Measurements from ENCODE around the gene SLC22A23.

The SLC22A23 gene

DNA sequence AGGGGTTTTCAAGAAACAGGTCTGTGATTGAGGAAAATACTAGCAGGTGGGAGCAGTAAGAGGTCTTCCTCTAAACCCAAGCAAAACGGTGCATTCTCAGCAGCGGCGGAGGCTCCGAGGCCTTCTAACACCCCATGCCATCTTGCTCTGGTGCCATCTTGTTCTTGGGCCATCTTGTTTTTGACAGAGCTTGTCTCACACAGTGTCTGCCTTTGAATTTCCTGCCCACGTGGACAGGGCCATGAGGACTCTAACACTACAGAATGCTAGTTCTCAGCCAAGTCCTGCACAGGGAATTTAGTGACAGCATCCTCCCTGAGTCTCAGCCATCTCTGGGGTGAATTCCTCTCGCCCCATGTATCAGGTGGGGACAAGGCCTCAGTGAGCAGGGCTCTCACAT lies 121.7 kb downstream of the SLC22A23 start:
- H3K27me3 ChIP-seq (ENCODE audit: control insufficient read depth, insufficient read depth, low read length) = no peaks in the 10 kb centered on the region
- no peak overlapping the region for H3K9ac ChIP-seq (ENCODE audit: low read length)
- no peaks in the 10 kb centered on the region for H3K36me3 ChIP-seq (ENCODE audit: control insufficient read depth, insufficient read depth, low read length)
- H3K4me1 ChIP-seq (ENCODE audit: control insufficient read depth, insufficient read depth, low read length) = peaks cover 27% of the 10 kb centered on the region
- H3K27ac ChIP-seq (ENCODE audit: low read depth, low read length) = peak overlapping the region; percentile 22
- H3K4me3 ChIP-seq (ENCODE audit: low read length) = no peak overlapping the region

DNA sequence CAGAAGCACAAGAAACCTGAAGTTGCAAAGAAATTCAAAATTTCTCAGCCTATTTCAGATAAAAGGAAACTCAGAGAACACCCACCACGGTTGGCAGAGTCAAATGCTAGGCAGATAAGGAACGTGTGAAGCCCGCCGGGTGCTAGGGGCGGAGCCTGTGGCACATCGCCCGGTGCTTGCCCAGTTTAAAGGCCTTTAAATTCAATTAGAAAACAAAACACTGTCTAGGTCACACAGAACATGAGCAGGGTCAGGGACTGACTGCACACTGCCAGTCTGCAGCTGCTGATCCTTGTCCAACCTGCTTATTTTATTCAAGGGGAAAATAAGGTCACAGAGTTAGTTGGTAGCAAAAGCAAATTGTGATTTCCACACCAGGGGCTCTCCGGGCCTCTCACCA lies 122.3 kb downstream of the SLC22A23 start:
- Histone ChIP-seq H3K4me3 (ENCODE audit: low read length) (no peak overlapping the region), H3K27ac (ENCODE audit: low read depth, low read length) (peak overlapping the region; percentile 14), H3K4me1 (ENCODE audit: control insufficient read depth, insufficient read depth, low read length) (peaks cover 30% of the 10 kb centered on the region), H3K36me3 (ENCODE audit: control insufficient read depth, insufficient read depth, low read length) (no peaks in the 10 kb centered on the region), H3K27me3 (ENCODE audit: control insufficient read depth, insufficient read depth, low read length) (no peaks in the 10 kb centered on the region), H3K9ac (ENCODE audit: low read length) (no peak overlapping the region)

DNA sequence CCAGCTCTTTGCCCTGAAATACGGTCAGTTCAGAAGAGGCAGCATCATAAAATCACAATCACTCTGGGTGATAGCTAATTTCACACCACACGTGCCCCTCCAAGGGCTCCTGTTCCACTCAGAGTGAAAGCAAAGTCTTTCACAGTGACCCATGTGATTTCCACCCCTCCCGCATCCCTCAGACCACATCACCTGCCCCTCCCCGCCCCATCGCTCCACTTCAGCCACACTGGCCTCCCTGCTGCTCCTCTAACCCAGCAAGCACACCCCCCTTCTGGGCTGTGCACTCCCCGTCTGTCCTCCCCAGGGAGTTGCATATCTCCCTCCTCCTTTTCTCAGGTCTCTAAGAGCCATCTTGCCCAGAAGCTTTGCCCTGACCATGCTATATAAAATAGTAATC lies 123.6 kb downstream of the SLC22A23 start:
- Histone ChIP-seq H3K27ac (ENCODE audit: low read depth, low read length) (no peak overlapping the region), H3K9ac (ENCODE audit: low read length) (no peak overlapping the region), H3K27me3 (ENCODE audit: control insufficient read depth, insufficient read depth, low read length) (no peaks in the 10 kb centered on the region), H3K4me1 (ENCODE audit: control insufficient read depth, insufficient read depth, low read length) (peaks cover 36% of the 10 kb centered on the region), H3K4me3 (ENCODE audit: low read length) (no peak overlapping the region), H3K36me3 (ENCODE audit: control insufficient read depth, insufficient read depth, low read length) (no peaks in the 10 kb centered on the region)

DNA sequence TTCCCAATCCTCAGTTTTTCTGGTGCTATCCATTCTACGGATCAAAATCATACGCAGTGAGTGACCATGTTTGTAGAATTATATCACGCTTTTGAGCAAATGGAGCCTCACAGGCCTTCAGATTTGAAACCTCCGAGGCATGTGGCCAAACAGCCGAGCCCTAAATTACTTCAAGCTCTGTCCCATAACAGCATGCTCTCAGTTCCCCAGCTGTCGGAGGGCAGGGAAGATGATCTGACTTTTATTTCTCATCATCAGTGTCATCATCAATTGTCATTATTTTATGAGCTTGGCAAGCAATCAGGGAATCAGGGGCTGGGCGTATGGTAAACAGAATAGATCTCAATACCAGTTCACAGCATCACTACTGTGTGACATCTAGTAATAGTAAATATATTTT lies 124.9 kb downstream of the SLC22A23 start:
- H3K4me3 ChIP-seq (ENCODE audit: low read length) = no peak overlapping the region
- peaks cover 33% of the 10 kb centered on the region for H3K4me1 ChIP-seq (ENCODE audit: control insufficient read depth, insufficient read depth, low read length)
- no peaks in the 10 kb centered on the region for H3K36me3 ChIP-seq (ENCODE audit: control insufficient read depth, insufficient read depth, low read length)
- H3K9ac ChIP-seq (ENCODE audit: low read length) = no peak overlapping the region
- H3K27ac ChIP-seq (ENCODE audit: low read depth, low read length) = peak overlapping the region; percentile 67
- no peaks in the 10 kb centered on the region for H3K27me3 ChIP-seq (ENCODE audit: control insufficient read depth, insufficient read depth, low read length)

DNA sequence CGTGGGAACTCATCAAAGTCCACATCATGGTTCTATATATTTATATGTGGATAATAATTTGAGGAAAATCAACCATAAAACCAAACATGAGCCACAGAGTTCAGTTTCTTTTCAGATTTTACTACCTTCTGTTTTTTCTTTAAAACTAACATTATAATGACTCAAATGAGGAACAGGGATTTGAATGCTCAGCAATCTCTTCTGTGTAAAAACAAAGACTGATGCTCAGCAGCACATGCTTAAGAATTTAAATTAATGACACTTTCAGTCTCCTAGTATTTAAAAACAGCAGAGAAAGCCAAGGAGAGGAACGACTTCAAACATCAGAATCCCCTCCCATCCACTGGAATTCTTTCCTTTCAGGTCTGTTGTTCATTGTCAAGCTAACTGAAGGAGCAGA lies 125.4 kb downstream of the SLC22A23 start:
- Histone ChIP-seq H3K27me3 (ENCODE audit: control insufficient read depth, insufficient read depth, low read length) (no peaks in the 10 kb centered on the region), H3K4me1 (ENCODE audit: control insufficient read depth, insufficient read depth, low read length) (peaks cover 34% of the 10 kb centered on the region), H3K4me3 (ENCODE audit: low read length) (no peak overlapping the region), H3K27ac (ENCODE audit: low read depth, low read length) (peak overlapping the region; percentile 67), H3K9ac (ENCODE audit: low read length) (no peak overlapping the region), H3K36me3 (ENCODE audit: control insufficient read depth, insufficient read depth, low read length) (no peaks in the 10 kb centered on the region)

DNA sequence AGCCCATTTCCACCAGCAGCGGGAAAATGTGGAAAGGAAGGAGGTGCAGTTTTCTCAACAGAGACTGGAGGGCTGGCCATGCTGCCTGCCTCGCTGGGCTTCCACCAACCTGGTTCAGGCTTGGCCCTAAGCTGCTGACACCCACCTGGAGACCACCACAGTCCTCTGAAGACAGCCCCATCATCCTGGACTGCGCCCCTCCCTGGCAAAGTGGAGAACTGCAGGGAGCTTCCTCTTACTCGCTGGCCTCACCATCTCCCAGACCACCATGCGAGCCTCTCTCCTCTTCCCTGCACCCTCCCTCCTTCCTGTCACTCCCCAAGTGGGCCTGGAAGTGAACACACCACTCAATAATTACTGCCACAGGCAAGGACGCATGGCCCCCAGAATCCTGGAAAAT lies 126.7 kb downstream of the SLC22A23 start:
- Histone ChIP-seq H3K36me3 (ENCODE audit: control insufficient read depth, insufficient read depth, low read length) (no peaks in the 10 kb centered on the region), H3K9ac (ENCODE audit: low read length) (no peak overlapping the region), H3K4me3 (ENCODE audit: low read length) (no peak overlapping the region), H3K27ac (ENCODE audit: low read depth, low read length) (peak overlapping the region; percentile 45), H3K27me3 (ENCODE audit: control insufficient read depth, insufficient read depth, low read length) (no peaks in the 10 kb centered on the region), H3K4me1 (ENCODE audit: control insufficient read depth, insufficient read depth, low read length) (peaks cover 42% of the 10 kb centered on the region)

DNA sequence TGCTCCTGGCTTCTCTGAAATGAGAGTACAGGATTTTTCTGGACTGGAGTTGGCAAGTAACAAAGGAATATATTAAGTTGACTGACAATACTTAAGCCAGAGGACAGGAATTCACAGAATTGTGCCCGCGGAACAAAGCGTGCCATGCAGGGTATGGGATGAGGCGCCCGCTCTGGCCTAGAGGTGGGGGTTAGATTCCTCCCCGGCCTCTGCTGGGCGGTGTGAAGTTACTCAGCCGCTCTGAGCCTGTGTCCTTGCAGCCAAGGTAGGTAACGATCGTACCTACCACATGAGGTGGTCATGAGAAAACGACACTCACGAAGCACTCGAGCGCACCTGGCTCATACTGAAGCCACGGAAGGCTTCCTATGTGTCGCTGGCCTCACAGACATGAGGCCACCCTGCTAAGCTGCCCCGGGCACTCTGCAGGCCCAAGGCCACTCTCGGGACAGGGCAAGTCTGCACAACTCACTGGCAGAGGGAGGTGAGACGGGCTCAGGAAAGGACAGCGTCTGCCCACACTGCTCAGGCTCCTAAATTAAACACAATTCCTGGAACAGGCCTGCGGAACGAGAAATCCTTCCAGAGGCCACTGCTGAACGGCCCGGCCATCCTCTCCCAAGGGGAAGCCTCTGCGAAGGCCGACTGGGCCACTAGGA lies 127.3 kb downstream of the SLC22A23 start:
- Histone ChIP-seq H3K9ac (ENCODE audit: low read length) (no peak overlapping the region), H3K36me3 (ENCODE audit: control insufficient read depth, insufficient read depth, low read length) (no peaks in the 10 kb centered on the region), H3K27me3 (ENCODE audit: control insufficient read depth, insufficient read depth, low read length) (no peaks in the 10 kb centered on the region), H3K4me1 (ENCODE audit: control insufficient read depth, insufficient read depth, low read length) (peaks cover 39% of the 10 kb centered on the region), H3K27ac (ENCODE audit: low read depth, low read length) (peak overlapping the region; percentile 45), H3K4me3 (ENCODE audit: low read length) (no peak overlapping the region)

DNA sequence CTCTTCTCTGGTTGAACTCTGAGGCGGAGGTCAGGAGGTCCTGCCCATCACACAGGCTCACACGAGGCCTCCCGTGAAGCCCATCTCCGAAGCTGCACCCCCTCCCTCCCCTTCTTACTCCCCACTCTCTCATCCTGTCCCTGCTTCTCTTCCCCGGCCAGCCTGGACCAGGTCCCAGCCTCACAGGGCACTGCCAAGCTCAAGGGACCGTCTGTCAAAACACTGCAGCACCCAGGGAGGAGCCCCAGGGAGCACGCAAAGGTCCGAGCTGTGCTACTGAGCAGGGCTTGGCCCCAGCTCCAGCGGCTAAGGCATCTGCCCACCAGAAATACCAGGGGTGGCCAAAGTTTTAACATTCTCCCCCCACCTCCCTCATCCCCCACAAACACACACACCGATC lies 128.1 kb downstream of the SLC22A23 start:
- Histone ChIP-seq H3K36me3 (ENCODE audit: control insufficient read depth, insufficient read depth, low read length) (no peaks in the 10 kb centered on the region), H3K4me3 (ENCODE audit: low read length) (no peak overlapping the region), H3K4me1 (ENCODE audit: control insufficient read depth, insufficient read depth, low read length) (peaks cover 41% of the 10 kb centered on the region), H3K27ac (ENCODE audit: low read depth, low read length) (peak overlapping the region; percentile 18), H3K27me3 (ENCODE audit: control insufficient read depth, insufficient read depth, low read length) (no peaks in the 10 kb centered on the region), H3K9ac (ENCODE audit: low read length) (no peak overlapping the region)

DNA sequence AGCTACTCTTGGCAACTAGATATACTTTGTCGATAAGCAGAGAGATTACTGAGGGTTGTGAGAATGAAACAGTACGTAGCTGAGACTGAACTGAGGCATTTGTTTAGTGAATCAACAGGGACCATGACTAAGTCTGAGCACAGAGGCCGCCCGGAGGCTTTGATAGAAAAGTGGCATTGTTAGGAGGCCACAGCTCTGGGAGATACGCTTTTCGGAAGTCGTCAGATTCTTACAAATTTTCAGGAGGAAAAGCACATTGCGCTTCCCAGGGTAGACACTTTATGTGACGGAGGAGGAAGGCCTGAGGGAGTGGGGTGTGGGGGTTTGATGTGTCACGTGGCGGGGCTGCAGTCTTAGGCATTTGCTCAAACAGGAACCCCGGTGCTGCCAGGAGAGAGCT lies 128.7 kb downstream of the SLC22A23 start:
- no peaks in the 10 kb centered on the region for H3K36me3 ChIP-seq (ENCODE audit: control insufficient read depth, insufficient read depth, low read length)
- H3K27ac ChIP-seq (ENCODE audit: low read depth, low read length) = peak overlapping the region; percentile 18
- no peak overlapping the region for H3K4me3 ChIP-seq (ENCODE audit: low read length)
- no peaks in the 10 kb centered on the region for H3K27me3 ChIP-seq (ENCODE audit: control insufficient read depth, insufficient read depth, low read length)
- peaks cover 41% of the 10 kb centered on the region for H3K4me1 ChIP-seq (ENCODE audit: control insufficient read depth, insufficient read depth, low read length)
- H3K9ac ChIP-seq (ENCODE audit: low read length) = no peak overlapping the region

DNA sequence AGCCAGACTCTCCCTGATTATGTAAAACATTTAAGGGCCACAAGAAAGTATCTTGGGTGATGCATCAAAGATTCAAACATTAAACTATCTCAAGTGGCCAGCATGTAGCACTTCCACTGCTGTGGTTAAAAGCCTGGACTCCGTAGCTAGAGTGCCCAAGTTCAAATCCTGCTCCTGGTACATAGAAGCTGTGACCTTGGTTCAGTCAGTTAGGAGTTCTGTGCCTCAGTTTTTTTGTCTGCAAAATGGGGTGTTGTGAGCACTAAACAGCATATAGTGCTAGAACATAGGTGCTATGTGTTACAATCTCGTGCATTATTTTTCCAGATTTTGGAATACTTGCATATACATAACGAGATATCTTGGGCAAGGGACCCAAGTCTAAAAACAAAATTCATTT lies 129.4 kb downstream of the SLC22A23 start:
- peaks cover 41% of the 10 kb centered on the region for H3K4me1 ChIP-seq (ENCODE audit: control insufficient read depth, insufficient read depth, low read length)
- H3K27me3 ChIP-seq (ENCODE audit: control insufficient read depth, insufficient read depth, low read length) = no peaks in the 10 kb centered on the region
- H3K36me3 ChIP-seq (ENCODE audit: control insufficient read depth, insufficient read depth, low read length) = no peaks in the 10 kb centered on the region
- H3K27ac ChIP-seq (ENCODE audit: low read depth, low read length) = peak overlapping the region; percentile 4
- H3K4me3 ChIP-seq (ENCODE audit: low read length) = no peak overlapping the region
- H3K9ac ChIP-seq (ENCODE audit: low read length) = no peak overlapping the region

DNA sequence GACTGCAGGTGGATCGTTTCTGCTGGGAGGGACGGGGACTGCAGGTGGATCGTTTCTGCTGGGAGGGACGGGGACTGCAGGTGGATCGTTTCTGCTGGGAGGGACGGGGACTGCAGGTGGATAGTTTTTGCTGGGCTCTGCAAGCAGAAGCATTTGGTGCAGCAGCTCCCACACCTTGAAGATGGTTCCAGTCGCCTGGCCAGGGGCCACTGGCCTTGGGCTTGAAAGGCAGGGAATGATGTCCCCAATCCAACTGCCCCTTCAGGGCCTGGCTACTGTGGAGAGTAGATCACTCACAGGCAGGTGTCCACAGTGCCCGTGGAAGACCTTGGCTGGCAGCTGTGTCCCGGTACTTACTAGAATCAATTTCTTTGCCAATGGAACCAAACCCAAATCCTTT lies 129.9 kb downstream of the SLC22A23 start:
- no peak overlapping the region for H3K9ac ChIP-seq (ENCODE audit: low read length)
- H3K4me3 ChIP-seq (ENCODE audit: low read length) = no peak overlapping the region
- peaks cover 38% of the 10 kb centered on the region for H3K4me1 ChIP-seq (ENCODE audit: control insufficient read depth, insufficient read depth, low read length)
- H3K27me3 ChIP-seq (ENCODE audit: control insufficient read depth, insufficient read depth, low read length) = no peaks in the 10 kb centered on the region
- H3K27ac ChIP-seq (ENCODE audit: low read depth, low read length) = peak overlapping the region; percentile 4
- no peaks in the 10 kb centered on the region for H3K36me3 ChIP-seq (ENCODE audit: control insufficient read depth, insufficient read depth, low read length)

DNA sequence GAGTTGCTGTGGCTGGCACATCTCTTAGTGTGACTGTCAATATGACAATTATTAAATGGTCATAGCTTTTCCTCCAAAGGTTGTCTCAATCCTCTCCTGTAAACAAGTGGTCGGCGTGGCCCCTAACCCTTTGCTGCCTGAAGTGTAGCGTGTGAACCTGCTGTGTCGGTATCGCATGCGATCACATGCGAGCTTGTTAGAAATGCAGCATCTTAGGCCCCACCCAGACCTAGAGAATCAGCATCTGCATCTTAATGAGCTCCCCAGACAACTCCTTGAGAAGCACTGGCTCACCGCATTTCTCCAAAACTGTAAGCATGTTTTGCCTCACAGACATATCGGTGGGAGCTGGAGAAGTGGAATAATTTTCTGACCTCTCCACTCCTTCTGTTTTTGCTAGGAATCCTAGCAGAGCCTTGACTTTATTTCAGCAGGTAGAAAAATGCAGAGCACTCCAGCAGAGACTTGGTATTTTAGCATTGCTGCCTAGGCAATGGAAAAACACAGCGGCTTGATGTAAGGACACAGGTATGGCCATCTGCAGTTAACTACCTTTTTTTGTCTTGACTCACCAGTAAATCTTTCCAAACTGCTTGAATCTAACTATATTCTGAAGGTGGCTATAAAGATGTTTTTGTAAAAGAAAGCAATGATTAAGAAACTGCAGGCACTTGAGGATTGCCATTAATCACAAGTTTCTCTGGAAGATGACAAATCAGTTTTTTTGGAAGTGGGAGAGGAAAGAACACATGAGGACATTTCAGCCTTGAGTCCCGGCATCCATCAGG lies 130.5 kb downstream of the SLC22A23 start:
- peaks cover 34% of the 10 kb centered on the region for H3K4me1 ChIP-seq (ENCODE audit: control insufficient read depth, insufficient read depth, low read length)
- H3K36me3 ChIP-seq (ENCODE audit: control insufficient read depth, insufficient read depth, low read length) = no peaks in the 10 kb centered on the region
- H3K27ac ChIP-seq (ENCODE audit: low read depth, low read length) = peak overlapping the region; percentile 0
- H3K9ac ChIP-seq (ENCODE audit: low read length) = no peak overlapping the region
- no peak overlapping the region for H3K4me3 ChIP-seq (ENCODE audit: low read length)
- H3K27me3 ChIP-seq (ENCODE audit: control insufficient read depth, insufficient read depth, low read length) = no peaks in the 10 kb centered on the region

DNA sequence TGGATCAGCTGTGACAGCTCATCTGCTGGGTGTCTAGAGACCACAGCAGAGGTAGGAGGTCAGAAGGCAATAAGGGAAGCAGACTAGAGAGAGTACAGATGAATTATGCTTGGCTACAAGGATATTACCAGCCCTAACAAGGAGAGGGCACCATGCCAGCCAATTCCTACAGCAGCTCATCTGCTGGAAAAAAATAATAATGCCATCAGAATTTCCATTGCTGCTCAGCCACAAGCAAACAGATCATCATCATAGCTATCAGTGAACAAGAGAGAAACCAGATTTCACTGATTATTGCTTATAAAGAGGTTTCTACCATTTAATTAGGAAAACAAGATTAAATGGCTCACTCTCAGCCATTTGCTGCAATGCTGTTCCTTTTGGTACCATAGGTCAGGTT lies 131.6 kb downstream of the SLC22A23 start:
- peaks cover 29% of the 10 kb centered on the region for H3K4me1 ChIP-seq (ENCODE audit: control insufficient read depth, insufficient read depth, low read length)
- no peak overlapping the region for H3K9ac ChIP-seq (ENCODE audit: low read length)
- H3K27ac ChIP-seq (ENCODE audit: low read depth, low read length) = peak overlapping the region; percentile 51
- H3K36me3 ChIP-seq (ENCODE audit: control insufficient read depth, insufficient read depth, low read length) = no peaks in the 10 kb centered on the region
- no peaks in the 10 kb centered on the region for H3K27me3 ChIP-seq (ENCODE audit: control insufficient read depth, insufficient read depth, low read length)
- no peak overlapping the region for H3K4me3 ChIP-seq (ENCODE audit: low read length)

Measured in rectal smooth muscle tissue (tissue), 1 donor.